ENCODE results near the gene TBC1D10B. TPM values are rescaled to one million over a fixed set of nuclear protein-coding genes. Genes with fewer than 3 reads are reported as not detected.

The TBC1D10B gene
- polyA plus RNA-seq, 3 donors: 12.2 to 36.0 (median 13.8) TPM

- H3K36me3 Mint-ChIP-seq: peaks cover 59 to 69% of the 10 kb centered on the region in 2 donors
- Histone ChIP-seq H3K4me3 (replicated peaks in 1 of 3; ENCODE audit: low read depth in 2 of 3, low read length in 3 of 3) (peak overlapping the region; percentile 82 to 100 (median 96)), H3K9ac (ENCODE audit: insufficient read depth, low read length, poor library complexity, severe bottlenecking) (peak overlapping the region; percentile 88), H2AFZ (ENCODE audit: insufficient read depth, low read depth, low read length, poor library complexity, severe bottlenecking) (peak overlapping the region; percentile 81), H3K79me2 (ENCODE audit: insufficient read depth, low read length) (peaks cover 55% of the 10 kb centered on the region), H3K4me1 (ENCODE audit: control insufficient read depth in 1 of 2, insufficient read depth in 2 of 2, low read length in 2 of 2) (peaks cover 26 to 36% of the 10 kb centered on the region in 2 donors), H3K4me2 (replicated peaks; ENCODE audit: extremely low read depth, low read length, poor library complexity, severe bottlenecking) (peak overlapping the region; percentile 100), H3K9me3 (replicated peaks in 1 of 2; ENCODE audit: control insufficient read depth in 1 of 2, insufficient read depth in 1 of 2, low read length in 2 of 2) (no peaks in the 10 kb centered on the region), H3K27ac (ENCODE audit: low read depth in 1 of 2, low read length in 2 of 2) (peak overlapping the region; percentile 94 to 99), H3K27me3 (ENCODE audit: control insufficient read depth in 2 of 2, insufficient read depth in 2 of 2, low read length in 2 of 2) (no peaks in the 10 kb centered on the region), H3K36me3 (replicated peaks in 1 of 2; ENCODE audit: control insufficient read depth in 1 of 2, insufficient read depth in 2 of 2, low read length in 2 of 2) (peaks cover 61 to 72% of the 10 kb centered on the region in 2 donors), H4K20me1 (ENCODE audit: insufficient read depth, low read length) (peaks cover 70% of the 10 kb centered on the region)
- H3K27me3 Mint-ChIP-seq (ENCODE audit: low read depth in 3 of 3): peaks cover 0 to 1% (median 0%) of the 10 kb centered on the region in 3 donors
- H3K4me1 Mint-ChIP-seq: peaks cover 37% of the 10 kb centered on the region
- peak overlapping the region; percentile 97 for H3K4me3 Mint-ChIP-seq
- intact Hi-C loops (cut with micrococcal nuclease): loop anchor here (2.0 to 10.0 kb wide), 2 partner anchors 16 to 50 kb away; partner anchors contain the start of genes TBC1D10B (in 1 of the 2) and ZNF771 (in 1 of the 2)
- WGBS (ENCODE audit: insufficient coverage): under 1% methylated on average over 34 of the region's 36 CpGs
- TF ChIP-seq, protein P1, sequence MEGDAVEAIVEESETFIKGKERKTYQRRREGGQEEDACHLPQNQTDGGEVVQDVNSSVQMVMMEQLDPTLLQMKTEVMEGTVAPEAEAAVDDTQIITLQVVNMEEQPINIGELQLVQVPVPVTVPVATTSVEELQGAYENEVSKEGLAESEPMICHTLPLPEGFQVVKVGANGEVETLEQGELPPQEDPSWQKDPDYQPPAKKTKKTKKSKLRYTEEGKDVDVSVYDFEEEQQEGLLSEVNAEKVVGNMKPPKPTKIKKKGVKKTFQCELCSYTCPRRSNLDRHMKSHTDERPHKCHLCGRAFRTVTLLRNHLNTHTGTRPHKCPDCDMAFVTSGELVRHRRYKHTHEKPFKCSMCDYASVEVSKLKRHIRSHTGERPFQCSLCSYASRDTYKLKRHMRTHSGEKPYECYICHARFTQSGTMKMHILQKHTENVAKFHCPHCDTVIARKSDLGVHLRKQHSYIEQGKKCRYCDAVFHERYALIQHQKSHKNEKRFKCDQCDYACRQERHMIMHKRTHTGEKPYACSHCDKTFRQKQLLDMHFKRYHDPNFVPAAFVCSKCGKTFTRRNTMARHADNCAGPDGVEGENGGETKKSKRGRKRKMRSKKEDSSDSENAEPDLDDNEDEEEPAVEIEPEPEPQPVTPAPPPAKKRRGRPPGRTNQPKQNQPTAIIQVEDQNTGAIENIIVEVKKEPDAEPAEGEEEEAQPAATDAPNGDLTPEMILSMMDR (IDR thresholded peaks at IDR 0.05): no peak
- H3K9me3 Mint-ChIP-seq: no peaks in the 10 kb centered on the region
- DNase-seq: peak in 1 of 3 donors; percentile 50
- peak overlapping the region; percentile 97 to 100 (median 99) for H3K27ac Mint-ChIP-seq
Observed at GRCh38 chr16:30354423-30355143, 15.7 kb downstream of the TBC1D10B start.

- H3K36me3 ChIP-seq (replicated peaks in 1 of 2; ENCODE audit: control insufficient read depth in 1 of 2, insufficient read depth in 2 of 2, low read length in 2 of 2): peaks cover 51 to 62% of the 10 kb centered on the region in 2 donors
- Mint-ChIP-seq H3K4me3 (no peak overlapping the region), H3K27ac (peak overlapping the region in 5 of 7 donors; percentile 15 to 100 (median 63)), H3K27me3 (ENCODE audit: low read depth in 3 of 3) (peaks cover 0 to 1% (median 0%) of the 10 kb centered on the region in 3 donors), H3K4me1 (peaks cover 41% of the 10 kb centered on the region), H3K36me3 (peaks cover 58 to 65% of the 10 kb centered on the region in 2 donors), H3K9me3 (no peaks in the 10 kb centered on the region)
- H2AFZ ChIP-seq (ENCODE audit: insufficient read depth, low read depth, low read length, poor library complexity, severe bottlenecking): no peak overlapping the region
- TF ChIP-seq, protein P1 (IDR thresholded peaks at IDR 0.05): no peak
- intact Hi-C loops (cut with micrococcal nuclease): loop anchor here (2.0 to 10.0 kb wide), 2 partner anchors 17 to 51 kb away; partner anchors contain the start of genes TBC1D10B (in 1 of the 2) and ZNF771 (in 1 of the 2)
- peaks cover 45% of the 10 kb centered on the region for H3K79me2 ChIP-seq (ENCODE audit: insufficient read depth, low read length)
- H4K20me1 ChIP-seq (ENCODE audit: insufficient read depth, low read length): peaks cover 60% of the 10 kb centered on the region
- DNase-seq: peak in 1 of 3 donors; percentile 6
- H3K9me3 ChIP-seq (replicated peaks in 1 of 2; ENCODE audit: control insufficient read depth in 1 of 2, insufficient read depth in 1 of 2, low read length in 2 of 2): no peaks in the 10 kb centered on the region
- 94% methylated on average over 15 of the region's 23 CpGs for WGBS (ENCODE audit: insufficient coverage)
- no peak overlapping the region for H3K4me3 ChIP-seq (replicated peaks in 1 of 3; ENCODE audit: low read depth in 2 of 3, low read length in 3 of 3)
- H3K27me3 ChIP-seq (ENCODE audit: control insufficient read depth in 2 of 2, insufficient read depth in 2 of 2, low read length in 2 of 2): no peaks in the 10 kb centered on the region
- H3K9ac ChIP-seq (ENCODE audit: insufficient read depth, low read length, poor library complexity, severe bottlenecking): no peak overlapping the region
- no peak overlapping the region for H3K4me2 ChIP-seq (replicated peaks; ENCODE audit: extremely low read depth, low read length, poor library complexity, severe bottlenecking)
- peak overlapping the region in 1 of 2 donors; percentile 99 for H3K27ac ChIP-seq (ENCODE audit: low read depth in 1 of 2, low read length in 2 of 2)
- peaks cover 26 to 36% of the 10 kb centered on the region in 2 donors for H3K4me1 ChIP-seq (ENCODE audit: control insufficient read depth in 1 of 2, insufficient read depth in 2 of 2, low read length in 2 of 2)
Observed at GRCh38 chr16:30353438-30354129, 16.7 kb downstream of the TBC1D10B start.
